Lower leg skin (tissue), 3 donors: Measurements from ENCODE around the gene ABCC1.

ENCODE experiments used
- POLR2A ChIP-seq, 2 donors: fragments of 450-650 bp; IDR thresholded peaks; one replicate each; pipeline ENCODE4 v1.6.1; 2016 to 2017; ENCODE audit warnings: antibody characterized with exemption in 2 of 2, mild to moderate bottlenecking in 1 of 2, moderate library complexity in 1 of 2
- TF ChIP-seq, protein P1 (sequence below), 3 donors: fragments of 450-650 bp; IDR thresholded peaks; one replicate each; pipeline ENCODE4 v1.5.1; 2016; ENCODE audit warnings: antibody characterized with exemption in 3 of 3, mild to moderate bottlenecking in 3 of 3, moderate library complexity in 2 of 3

DNA sequence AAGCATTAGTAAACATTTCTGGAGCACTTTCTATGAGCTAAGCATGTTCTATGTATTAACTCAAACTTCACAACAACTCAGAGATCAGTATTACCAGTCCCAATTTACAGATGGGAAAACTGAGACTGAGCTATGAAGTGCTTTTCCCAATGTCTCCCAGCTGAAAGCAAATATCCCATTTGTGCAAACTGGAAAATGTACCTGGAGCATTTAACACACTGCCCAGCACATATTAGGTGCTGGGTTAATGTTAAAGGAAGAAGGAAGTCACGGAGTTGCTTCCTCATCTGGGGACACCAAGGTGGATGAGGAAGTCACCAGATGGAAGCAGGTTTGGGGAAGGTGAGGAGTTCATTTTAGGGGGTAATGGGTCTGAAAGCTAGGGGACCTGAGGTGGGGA is 207.8 kb downstream of the ABCC1 start:
- no peak for TF ChIP-seq POLR2A (IDR thresholded peaks at IDR 0.05)
- TF ChIP-seq, protein P1, sequence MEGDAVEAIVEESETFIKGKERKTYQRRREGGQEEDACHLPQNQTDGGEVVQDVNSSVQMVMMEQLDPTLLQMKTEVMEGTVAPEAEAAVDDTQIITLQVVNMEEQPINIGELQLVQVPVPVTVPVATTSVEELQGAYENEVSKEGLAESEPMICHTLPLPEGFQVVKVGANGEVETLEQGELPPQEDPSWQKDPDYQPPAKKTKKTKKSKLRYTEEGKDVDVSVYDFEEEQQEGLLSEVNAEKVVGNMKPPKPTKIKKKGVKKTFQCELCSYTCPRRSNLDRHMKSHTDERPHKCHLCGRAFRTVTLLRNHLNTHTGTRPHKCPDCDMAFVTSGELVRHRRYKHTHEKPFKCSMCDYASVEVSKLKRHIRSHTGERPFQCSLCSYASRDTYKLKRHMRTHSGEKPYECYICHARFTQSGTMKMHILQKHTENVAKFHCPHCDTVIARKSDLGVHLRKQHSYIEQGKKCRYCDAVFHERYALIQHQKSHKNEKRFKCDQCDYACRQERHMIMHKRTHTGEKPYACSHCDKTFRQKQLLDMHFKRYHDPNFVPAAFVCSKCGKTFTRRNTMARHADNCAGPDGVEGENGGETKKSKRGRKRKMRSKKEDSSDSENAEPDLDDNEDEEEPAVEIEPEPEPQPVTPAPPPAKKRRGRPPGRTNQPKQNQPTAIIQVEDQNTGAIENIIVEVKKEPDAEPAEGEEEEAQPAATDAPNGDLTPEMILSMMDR (IDR thresholded peaks at IDR 0.05) = no peak
